Stimulated activated CD4-positive, alpha-beta T cell treated with anti-CD3 and anti-CD28 coated beads, TNF-alpha, amount 100 ng/mL, for 24 hours (primary cell): ENCODE results near the gene KRT1.
A peak's percentile ranks its signal among the peaks of the same experiment; 100 is the strongest.
"Not testable (repeated sequence)": the region's sequence is repeated elsewhere in the genome, so short reads cannot be mapped to it uniquely, and the experiment has no call there.

Source experiments
- DNase-seq, 3 experiments: peaks; one replicate each; pipeline ENCODE4 v3.0.0-alpha.2; 2020; ENCODE audit warnings: low read depth in 3 of 3

KRT1 gene

DNA sequence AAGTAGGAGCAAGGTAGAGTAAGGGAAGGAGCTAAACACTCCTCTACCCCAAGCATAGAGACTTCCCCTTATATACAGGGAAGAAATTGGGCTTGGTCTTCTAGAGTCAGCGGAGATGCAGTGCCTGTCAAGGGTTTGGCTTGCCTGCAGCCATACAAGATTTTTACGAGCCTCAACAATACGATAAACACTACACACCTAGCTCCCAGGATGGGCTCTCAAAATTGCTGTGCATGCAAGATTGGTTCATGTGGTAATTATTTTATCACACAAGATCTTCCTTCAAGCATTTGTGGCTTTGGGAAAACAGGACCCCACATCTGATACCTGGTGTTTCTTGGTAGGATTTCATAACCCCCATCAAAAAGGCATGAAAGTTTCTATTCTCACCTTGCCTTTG, at the start of gene KRT1:
TSS of gene KRT1 (minus strand) at position 45 of the 400 bp plus-strand sequence. CDS start 59 bp downstream, outside the sequence.
- DNase-seq: no peak

DNA sequence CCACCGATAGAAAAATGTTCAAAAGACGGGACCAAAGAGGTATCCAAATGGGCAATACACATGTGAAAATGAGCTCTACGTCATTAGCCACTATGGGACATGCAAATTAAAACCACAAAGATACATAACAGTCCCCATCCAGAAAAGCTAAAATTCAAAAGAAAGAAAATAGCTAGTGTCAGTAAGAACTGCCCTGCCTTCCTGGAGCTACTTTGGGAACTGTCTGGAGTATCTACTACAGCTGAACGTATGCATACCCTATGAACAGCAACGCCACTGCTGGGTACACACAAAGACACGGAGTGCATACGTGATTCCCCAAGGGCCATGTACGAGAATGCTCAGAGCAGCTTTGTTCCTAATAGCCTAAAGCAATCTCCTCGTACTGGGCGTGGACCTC, 48.9 kb upstream of the KRT1 start:
- no peak for DNase-seq

- DNase-seq: no peak
Measured at GRCh38 chr12:52728374-52728773, 48.2 kb upstream of the KRT1 start.

- DNase-seq: no peak
Measured at GRCh38 chr12:52727037-52727436, 46.8 kb upstream of the KRT1 start.

GRCh38 chr12:52726451-52726850, 46.2 kb upstream of the KRT1 start:
- no peak for DNase-seq

DNA sequence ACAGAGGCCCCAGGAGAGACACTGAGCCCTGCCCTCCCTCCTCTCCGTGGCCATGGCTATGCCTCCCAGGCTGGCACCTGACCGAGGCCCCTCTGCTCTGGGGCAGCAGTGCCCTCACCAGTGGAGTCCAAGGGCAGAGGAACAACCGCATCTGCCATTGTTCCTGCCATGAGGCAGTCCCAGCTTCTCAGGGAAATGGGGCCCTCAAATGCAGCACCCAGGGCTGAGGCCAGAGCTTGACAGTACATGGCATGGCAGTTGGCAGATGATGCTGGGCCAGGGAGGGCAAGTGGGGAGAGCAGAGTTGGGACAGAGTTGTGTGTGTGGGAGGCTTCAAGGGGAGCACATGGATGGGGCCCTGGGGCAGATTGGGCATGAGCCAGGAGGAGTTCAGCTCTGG, 44.2 kb upstream of the KRT1 start:
- DNase-seq: no peak

- no peak for DNase-seq
Measured at GRCh38 chr12:52722680-52723079, 42.5 kb upstream of the KRT1 start.

DNA sequence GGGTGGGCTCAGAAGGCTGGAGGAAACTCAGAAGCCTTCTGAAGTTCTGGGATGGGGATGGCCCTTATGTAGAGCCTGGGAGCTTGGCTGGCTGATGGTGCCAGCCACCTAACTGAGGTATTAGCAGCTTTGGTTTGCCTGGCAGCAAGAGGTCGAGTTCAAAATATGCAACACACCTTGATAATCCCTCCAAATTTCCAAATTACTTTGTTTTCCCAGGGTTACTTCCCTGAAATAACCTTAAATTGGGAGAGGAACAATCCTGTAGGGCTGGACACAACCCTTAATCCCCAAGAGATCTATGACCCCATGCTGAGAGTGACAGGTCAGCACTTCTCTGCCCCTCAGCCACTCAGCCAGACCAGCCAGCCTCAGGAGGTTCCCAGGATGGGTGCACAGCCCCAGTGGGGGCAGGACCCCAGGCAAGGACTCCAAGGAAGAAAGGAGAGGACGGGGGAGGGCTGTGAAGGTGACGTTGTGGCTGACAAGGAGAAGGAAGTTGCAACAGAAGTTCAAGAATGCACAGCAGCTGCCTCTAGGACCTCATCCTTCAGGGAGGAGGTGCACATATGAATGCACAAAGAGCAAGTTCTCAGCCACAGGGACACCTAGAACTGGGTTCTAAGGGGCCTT, 41.7 kb upstream of the KRT1 start:
- no peak for DNase-seq

DNA sequence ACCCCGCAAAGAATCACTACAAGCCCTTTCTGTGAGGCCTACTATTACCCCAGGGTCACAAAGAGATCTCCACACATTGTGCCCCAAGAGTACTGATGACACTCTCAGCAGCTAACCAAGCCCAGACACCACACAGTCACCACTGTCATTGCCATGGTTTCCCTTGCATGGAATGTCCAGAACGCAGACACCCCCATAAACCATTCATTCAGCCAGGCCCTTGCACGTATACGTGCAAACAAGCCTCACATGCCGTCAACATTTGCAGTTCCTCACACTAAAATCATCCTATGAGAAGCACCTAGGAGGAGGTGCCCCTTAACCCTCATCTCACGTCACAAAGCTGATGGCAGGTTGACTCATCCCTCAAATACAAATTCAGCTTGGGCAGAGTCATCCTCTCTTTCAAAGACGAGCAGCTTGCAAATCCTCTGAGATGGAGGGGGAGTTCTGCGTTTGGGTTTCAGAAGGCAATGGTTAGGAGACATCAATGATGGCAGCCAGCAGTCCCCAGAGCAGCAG, 40.2 kb upstream of the KRT1 start:
- DNase-seq: no peak

DNA sequence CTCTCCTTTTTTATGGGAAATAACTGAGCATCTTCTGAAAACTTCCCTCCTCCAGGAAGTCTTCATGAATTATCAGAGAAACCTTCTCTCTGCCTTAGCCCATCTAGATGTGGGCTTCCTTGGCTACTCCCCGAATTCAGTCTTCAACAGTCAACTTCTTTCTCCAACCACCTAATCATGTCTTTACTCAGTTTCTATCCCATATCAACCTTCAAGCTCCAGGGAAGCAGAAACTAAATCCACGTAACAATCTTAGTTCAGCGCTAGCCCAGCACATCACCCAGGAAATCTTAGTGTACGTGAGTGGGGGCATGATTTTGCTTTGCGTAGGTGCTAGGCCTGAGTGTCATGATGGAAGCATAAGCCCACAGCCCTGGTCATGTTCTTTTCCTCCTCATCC, 35.9 kb upstream of the KRT1 start:
- no peak for DNase-seq

GRCh38 chr12:52715416-52715815, 35.2 kb upstream of the KRT1 start:
- DNase-seq: no peak

DNA sequence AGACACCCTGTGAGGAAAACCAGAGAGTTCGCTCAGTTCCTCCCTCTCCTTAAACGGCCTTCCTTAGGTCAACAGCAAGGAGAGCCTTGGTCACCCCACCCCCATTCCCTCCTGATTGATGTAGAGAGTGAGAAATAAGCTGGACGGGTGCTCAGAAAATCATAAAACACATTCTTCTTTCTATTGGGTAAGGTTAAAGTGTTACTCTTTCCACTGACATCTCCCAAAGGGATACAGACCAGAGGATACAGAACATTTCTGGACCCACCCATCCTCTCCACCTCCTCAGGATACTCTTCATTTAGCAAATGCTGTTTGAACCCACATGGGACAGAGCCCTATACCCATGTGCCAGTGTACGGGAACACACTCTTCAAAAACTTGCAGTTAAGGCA, 34.7 kb upstream of the KRT1 start:
- DNase-seq: no peak

DNA sequence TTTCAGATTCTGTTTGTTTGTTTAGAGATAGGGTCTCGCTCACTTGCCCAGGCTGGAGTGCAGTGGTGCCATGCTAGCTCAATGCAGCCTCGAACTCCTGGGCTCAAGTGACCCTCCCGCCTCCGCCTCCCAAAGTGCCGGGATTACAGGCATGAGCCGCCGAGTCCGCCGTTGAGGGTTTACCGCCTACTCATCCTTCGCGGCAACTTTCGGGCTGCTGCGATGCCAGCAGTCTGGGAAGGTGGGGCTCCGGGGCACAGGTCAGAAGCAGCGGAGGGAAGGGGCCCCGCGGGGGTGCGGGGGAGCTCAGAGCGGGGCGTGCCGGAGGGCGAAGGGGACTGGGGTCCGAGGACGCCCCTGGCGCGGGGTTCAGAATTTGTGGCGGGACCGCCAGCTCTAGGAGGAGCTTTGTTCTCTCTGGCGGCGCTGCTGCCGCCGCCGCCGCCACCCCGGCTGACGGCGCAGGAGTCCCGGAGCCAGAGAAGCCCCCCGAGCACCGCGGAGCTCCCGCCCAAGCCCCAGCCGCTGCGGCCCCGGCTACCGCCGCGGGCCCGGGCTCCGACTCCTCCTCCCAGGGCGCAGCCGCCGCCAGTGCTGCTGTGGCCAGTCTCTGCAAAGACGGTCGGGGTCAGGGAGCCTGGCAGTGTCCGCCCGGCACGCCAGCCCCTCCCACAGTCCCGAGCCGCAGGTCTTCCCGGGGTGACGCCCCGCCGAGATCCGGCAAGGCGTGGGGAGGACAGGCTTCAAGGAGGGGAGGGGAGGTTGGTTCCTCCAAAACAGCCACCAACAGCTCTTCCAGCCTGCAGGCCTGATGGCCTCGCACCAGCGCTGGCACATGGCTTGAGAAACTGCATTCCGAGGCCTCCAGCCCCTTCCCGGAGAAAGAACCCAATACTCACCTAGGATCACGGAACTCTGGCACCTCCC, 34.0 kb upstream of the KRT1 start:
- peak in 1 of 3 experiments; percentile 38 for DNase-seq

DNA sequence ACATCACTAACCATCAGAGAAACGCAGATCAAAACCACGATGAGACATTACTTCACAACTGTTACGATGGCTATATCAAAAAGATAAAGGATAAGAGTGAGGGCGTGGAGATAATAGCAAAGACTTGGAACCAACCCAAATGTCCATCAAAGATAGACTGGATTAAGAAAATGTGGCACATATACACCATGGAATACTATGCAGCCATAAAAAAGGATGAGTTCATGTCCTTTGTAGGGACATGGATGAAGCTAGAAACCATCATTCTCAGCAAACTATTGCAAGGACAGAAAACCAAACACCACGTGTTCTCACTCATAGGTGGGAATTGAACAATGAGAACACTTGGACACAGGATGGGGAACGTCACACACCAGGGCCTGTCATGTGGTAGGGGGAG, 31.9 kb upstream of the KRT1 start:
- DNase-seq: not testable (repeated sequence)

- no peak for DNase-seq
Measured at GRCh38 chr12:52710730-52711129, 30.5 kb upstream of the KRT1 start.

GRCh38 chr12:52708010-52708409, 27.8 kb upstream of the KRT1 start:
- no peak for DNase-seq

DNA sequence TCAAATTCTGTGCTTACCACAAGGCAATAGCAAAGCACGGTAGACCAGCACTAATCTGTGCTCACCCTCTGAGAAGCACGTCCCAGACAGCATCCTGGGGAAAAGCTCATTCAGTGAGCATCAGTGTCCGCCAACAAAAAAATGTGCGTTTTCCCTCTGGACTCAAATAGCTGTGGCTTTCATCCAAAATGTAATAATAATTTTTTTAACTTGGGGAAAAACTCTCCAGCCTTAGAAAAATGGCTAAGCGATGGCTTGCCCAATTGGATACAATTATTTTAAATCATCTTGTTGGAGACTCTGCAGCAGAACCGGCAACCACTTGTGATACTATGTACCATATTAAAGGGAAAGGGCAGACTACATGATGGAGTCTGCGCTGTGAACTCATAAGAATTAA, 24.3 kb upstream of the KRT1 start:
- DNase-seq: no peak

GRCh38 chr12:52703878-52704277, 23.7 kb upstream of the KRT1 start:
- no peak for DNase-seq

DNA sequence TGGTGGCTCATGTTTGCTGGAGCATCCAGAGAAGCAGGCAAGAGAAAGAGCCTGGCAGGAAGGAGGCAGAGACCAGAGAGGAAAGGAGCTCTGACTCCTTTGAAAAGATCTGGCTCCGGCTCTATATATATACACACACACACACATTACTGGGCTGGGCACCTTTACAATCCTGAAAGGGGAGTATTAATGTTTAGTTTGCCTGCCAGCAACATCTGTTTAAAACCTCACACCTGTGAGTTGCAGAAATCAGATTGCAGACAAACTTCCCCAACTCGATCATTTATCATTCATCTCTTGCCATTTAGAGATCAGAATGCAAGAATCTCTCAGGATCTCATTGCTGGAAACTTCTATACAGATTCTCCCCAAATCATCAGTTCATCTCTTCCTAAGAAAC, 23.2 kb upstream of the KRT1 start, which contains the start of gene KRT77:
TSS of gene KRT77 (minus strand) at position 101 of the 400 bp plus-strand sequence. CDS start at position 11, 90 bp downstream.
- no peak for DNase-seq

DNA sequence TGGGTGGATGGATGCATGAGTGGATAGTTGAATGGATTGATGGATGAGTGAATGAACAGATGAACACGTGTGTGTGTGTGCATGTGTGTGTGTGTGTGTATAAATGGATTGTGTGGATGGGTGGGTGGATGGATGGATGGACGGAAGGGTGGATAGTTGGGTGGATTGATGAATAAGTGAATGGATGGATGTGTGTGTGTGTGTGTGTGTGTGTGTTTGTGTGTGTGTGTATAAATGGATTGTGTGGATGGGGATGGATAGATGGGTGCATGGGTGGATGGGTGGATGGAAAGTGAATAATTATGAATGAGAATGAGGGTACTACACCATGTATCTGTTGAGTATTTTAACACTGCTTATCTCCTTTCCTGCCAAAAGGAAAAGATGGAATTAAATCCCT, 22.1 kb upstream of the KRT1 start:
- DNase-seq: no peak

- no peak for DNase-seq
Measured at GRCh38 chr12:52701281-52701680, 21.1 kb upstream of the KRT1 start.

DNA sequence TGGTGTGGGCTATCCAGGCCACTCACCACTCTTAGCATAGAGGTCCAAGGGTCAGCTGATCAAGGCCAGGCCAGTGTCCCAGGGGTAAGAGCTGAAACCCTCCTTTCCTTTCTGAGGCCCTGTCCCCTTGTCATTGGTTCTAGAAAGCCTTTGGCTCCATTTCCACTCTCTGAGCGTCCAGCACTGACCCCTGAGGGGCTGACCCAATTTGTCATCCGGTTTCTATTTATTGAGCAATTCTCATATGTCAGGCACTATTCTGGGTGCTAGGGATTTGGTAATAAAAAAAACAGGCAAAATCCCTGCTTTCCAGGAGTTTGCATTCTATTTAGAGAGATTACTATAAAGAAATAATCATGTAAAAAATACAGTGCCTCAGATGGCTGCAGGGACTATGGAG, 19.8 kb upstream of the KRT1 start:
- DNase-seq: no peak

DNA sequence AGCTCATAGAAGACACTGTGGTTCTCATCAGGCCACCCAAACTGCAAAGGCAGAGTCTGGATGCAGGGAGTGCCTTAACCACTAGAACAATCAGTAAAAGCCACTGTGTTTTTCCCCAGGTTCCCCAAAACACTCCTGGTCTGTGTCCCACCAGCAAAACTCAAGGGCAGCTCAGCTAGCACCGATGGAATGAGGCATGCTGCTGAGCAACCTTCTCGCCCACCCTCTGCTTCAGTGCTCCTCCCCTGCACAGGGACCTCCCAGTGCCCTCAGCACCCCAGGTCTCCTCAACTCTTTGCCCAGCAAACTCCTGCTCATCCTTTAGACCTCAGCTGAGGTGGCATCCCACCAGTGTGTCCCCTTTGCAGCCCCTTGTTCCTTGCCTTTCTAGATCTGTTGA, 19.2 kb upstream of the KRT1 start:
- no peak for DNase-seq
